Endothelial cell of umbilical vein (primary cell): ENCODE measurements around the gene CPNE8. TPM values are rescaled to one million over a fixed set of nuclear protein-coding genes. Genes with fewer than 3 reads are reported as not detected.

ENCODE experiments used
- BruUV-seq: library from RNA; stranded (reverse); fragments of 400-500 nt; replicated peaks from 2 replicates; lab custom pipeline; 2021; lab: Mats Ljungman, UMichigan
- CTCF ChIA-PET: fragments of 300-600, 350-600 bp; sonication (Branson Sonifier 250); formaldehyde crosslinking; loops from one replicate; lab custom pipeline; 2021; ENCODE audit warnings: antibody characterized with exemption, inconsistent platforms; lab: Charles Lee
- POLR2A ChIA-PET: fragments of 300-600, 350-600 bp; sonication (Branson Sonifier 250); formaldehyde crosslinking; loops from one replicate; lab custom pipeline; 2021; ENCODE audit warnings: antibody characterized with exemption, inconsistent platforms; lab: Charles Lee
- DNase-seq: peaks from one replicate; pipeline ENCODE4 v3.0.0-alpha.2; 2011; ENCODE audit warnings: low read depth, low spot score
- FAIRE-seq: peaks from 2 replicates; lab custom pipeline; 2011; peaks lifted over from hg19 to GRCh38; lab: Jason Lieb, UNC
- H2AFZ ChIP-seq: 2 replicates; pipeline ENCODE4 v1.6.0; 2012; ENCODE audit warnings: low read depth, low read length, control low read depth, inconsistent platforms
- H3K27ac ChIP-seq: 2 replicates; pipeline ENCODE4 v1.5.1; 2011; ENCODE audit warnings: low read depth, mild to moderate bottlenecking, control low read depth, low read length, moderate library complexity; ENCODE audit not compliant: insufficient read depth
- H3K27me3 ChIP-seq, 2 experiments: 2 replicates each; pipeline versions ENCODE4 v1.6.0 to v1.6.1; 2011; ENCODE audit warnings: low read length in 2 of 2, mixed read lengths in 1 of 2; ENCODE audit not compliant: control insufficient read depth in 2 of 2, insufficient read depth in 2 of 2
- H3K36me3 ChIP-seq, 2 experiments: 2 replicates in 1 of 2; 3 replicates in 1 of 2; pipeline ENCODE4 v1.5.1; 2011; ENCODE audit warnings: low read length in 2 of 2, mild to moderate bottlenecking in 1 of 2, moderate library complexity in 1 of 2; ENCODE audit not compliant: control insufficient read depth in 2 of 2, insufficient read depth in 2 of 2; ENCODE audit errors: extremely low read depth in 1 of 2
- H3K4me1 ChIP-seq: 3 replicates; pipeline ENCODE4 v1.5.1; 2011; ENCODE audit warnings: mild to moderate bottlenecking, low read length; ENCODE audit not compliant: control insufficient read depth, insufficient read depth; ENCODE audit errors: extremely low read depth
- H3K4me2 ChIP-seq: 2 replicates; pipeline ENCODE4 v1.6.1; 2011; ENCODE audit warnings: low read length, control low read depth, mixed read lengths; ENCODE audit not compliant: insufficient read depth
- H3K4me3 ChIP-seq, 3 experiments: fragments of 200-600 bp in 1 of 3; sonication (generic), shearing (Covaris generic) in 1 of 3; replicated peaks in 1 of 3; 2 replicates each; pipeline ENCODE4 v1.5.1; 2011 to 2016; ENCODE audit warnings: control low read depth in 3 of 3, low read length in 3 of 3, mild to moderate bottlenecking in 2 of 3, inconsistent platforms in 1 of 3, low read depth in 1 of 3, moderate library complexity in 1 of 3; ENCODE audit not compliant: insufficient read depth in 1 of 3
- H3K79me2 ChIP-seq: 2 replicates; pipeline ENCODE4 v1.6.0; 2012; ENCODE audit warnings: low read length, inconsistent platforms; ENCODE audit not compliant: control insufficient read depth, insufficient read depth
- H3K9ac ChIP-seq: replicated peaks from 2 replicates; pipeline ENCODE3; 2011; ENCODE audit warnings: low read length, control low read depth; ENCODE audit not compliant: insufficient read depth; ENCODE audit errors: extremely low read depth
- H3K9me1 ChIP-seq: replicated peaks from 3 replicates; pipeline ENCODE4 v1.6.0; 2011; ENCODE audit warnings: mild to moderate bottlenecking, low read length; ENCODE audit not compliant: control insufficient read depth, insufficient read depth; ENCODE audit errors: extremely low read depth
- H3K9me3 ChIP-seq: replicated peaks from 2 replicates; pipeline ENCODE4 v1.5.1; 2012; ENCODE audit warnings: low read length, inconsistent platforms; ENCODE audit not compliant: control insufficient read depth, insufficient read depth
- H4K20me1 ChIP-seq: replicated peaks from 2 replicates; pipeline ENCODE3; 2011; ENCODE audit warnings: mild to moderate bottlenecking, low read length; ENCODE audit not compliant: control insufficient read depth, insufficient read depth; ENCODE audit errors: extremely low read depth
- CTCF ChIP-seq, 2 donors: IDR thresholded peaks; 1 replicate in 1 of 2; 2 replicates in 1 of 2; pipeline ENCODE4 v1.5.1; 2011; ENCODE audit warnings: low read length in 2 of 2, mild to moderate bottlenecking in 2 of 2, moderate library complexity in 2 of 2, control low read depth in 1 of 2, inconsistent platforms in 1 of 2, low read depth in 1 of 2; ENCODE audit not compliant: insufficient read depth in 1 of 2; ENCODE audit errors: extremely low read depth in 1 of 2
- EZH2 ChIP-seq: IDR thresholded peaks from 2 replicates; pipeline ENCODE4 v1.6.1; 2012; ENCODE audit warnings: borderline replicate concordance, low read depth, mild to moderate bottlenecking, moderate library complexity, low read length, inconsistent platforms; ENCODE audit not compliant: severe bottlenecking
- FOS ChIP-seq: IDR thresholded peaks from 2 replicates; pipeline ENCODE4 v1.6.1; 2011; ENCODE audit warnings: mild to moderate bottlenecking, low read length, moderate library complexity, borderline replicate concordance; ENCODE audit not compliant: insufficient read depth
- GATA2 ChIP-seq: IDR thresholded peaks from 2 replicates; pipeline ENCODE4 v1.7.0; 2011; ENCODE audit warnings: low read depth, mild to moderate bottlenecking, moderate library complexity, mixed read lengths, low read length; ENCODE audit not compliant: insufficient read length, insufficient read depth
- JUN ChIP-seq: IDR thresholded peaks from 2 replicates; pipeline ENCODE4 v1.6.1; 2011; ENCODE audit warnings: borderline replicate concordance, low read depth; ENCODE audit not compliant: insufficient read length, insufficient read depth
- MYC ChIP-seq: IDR thresholded peaks from one replicate; pipeline ENCODE4 v1.6.1; 2011; ENCODE audit warnings: mild to moderate bottlenecking, low read depth, low read length
- POLR2A ChIP-seq: IDR thresholded peaks from 2 replicates; pipeline ENCODE4 v1.6.1; 2012; ENCODE audit warnings: low read depth, mild to moderate bottlenecking, control low read depth, low read length
- POLR2AphosphoS5 ChIP-seq: IDR thresholded peaks from 2 replicates; pipeline ENCODE4 v1.6.1; 2012; ENCODE audit warnings: low read depth, mild to moderate bottlenecking, control low read depth, low read length, moderate library complexity; ENCODE audit not compliant: insufficient read depth
- dilution Hi-C: fragments of 300-500 bp; cut with MboI; formaldehyde crosslinking; loops from one replicate; pipeline ENCODE4 v1.15.0; 2019; ENCODE audit warnings: low sequenced_read_pairs; ENCODE audit not compliant: extremely low pct_ligation_motif_present
- intact Hi-C: fragments of 100-400 bp; cut with micrococcal nuclease; formaldehyde crosslinking; loops from one replicate; pipeline ENCODE4 v1.10.0; 2022
- polyA plus RNA-seq, 4 experiments: library from polyadenylated mRNA; depleted of rRNA in 3 of 4; stranded (reverse) in 3 of 4; unstranded in 1 of 4; fragments of >200 nt; gene quantifications; 2 replicates each; pipeline versions ENCODE4 v1.2.1 to v1.2.3, GENCODE V29; 2011 to 2012; ENCODE audit warnings: missing spikeins in 1 of 4
- total RNA-seq: library from RNA; stranded (reverse); gene quantifications from 2 replicates; pipeline ENCODE4 v1.2.3, GENCODE V29; 2021
- TF ChIP-seq, protein P1 (sequence below): IDR thresholded peaks from 2 replicates; pipeline ENCODE4 v1.6.1; 2011; ENCODE audit not compliant: insufficient read depth, insufficient read length

CPNE8 gene
- total and polyA plus RNA-seq, 2 donors (not counting 3 experiments of a cell fraction or from before 2014, with no cell fraction given): 4.4 to 13.7 TPM

DNA sequence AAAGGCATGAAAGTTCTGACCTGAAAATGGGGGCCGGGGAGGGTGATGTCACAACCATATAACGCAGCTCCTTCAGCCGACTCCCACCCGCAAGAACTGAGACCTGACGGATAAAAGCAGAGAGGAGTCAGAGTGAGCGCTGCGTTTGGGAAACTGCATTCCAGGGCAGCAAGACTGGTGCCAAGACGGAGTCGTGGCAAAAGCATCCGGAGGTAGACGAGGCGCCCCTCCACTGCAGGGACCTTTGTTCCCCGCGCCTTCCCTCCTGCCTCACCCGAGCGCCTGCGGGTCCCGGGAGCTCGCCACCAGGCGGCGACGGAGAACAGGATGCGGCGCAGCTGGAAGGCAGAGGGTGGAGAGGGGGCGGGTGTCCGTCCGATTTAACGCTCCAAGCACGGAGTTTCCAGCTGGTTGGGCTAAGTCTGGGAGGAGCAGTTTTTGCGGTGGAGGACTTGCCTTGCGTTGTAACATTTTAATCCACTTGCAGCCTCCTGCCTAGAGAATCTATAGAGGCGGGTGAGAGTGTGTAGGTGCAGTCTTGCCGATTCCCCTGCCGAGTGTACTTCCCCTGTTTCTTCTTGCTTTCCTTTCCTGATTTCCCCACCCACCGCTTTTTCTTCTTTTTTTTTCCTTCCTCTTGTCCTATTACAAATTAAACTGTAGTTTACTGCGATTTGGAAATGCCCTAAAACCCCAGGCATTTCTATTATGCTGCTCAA lies 1.2 kb upstream of the CPNE8 start:
- H2AFZ ChIP-seq: peak overlapping the region; percentile 92
- peak overlapping the region; percentile 11 for H3K27ac ChIP-seq
- no peaks in the 10 kb centered on the region for H3K27me3 ChIP-seq
- H3K4me2 ChIP-seq: peak overlapping the region; percentile 82
- no peaks in the 10 kb centered on the region for H3K79me2 ChIP-seq
- dilution Hi-C loops: no loop called here
- no peak for TF ChIP-seq GATA2
- no peak for TF ChIP-seq MYC
- no peak for TF ChIP-seq POLR2A
- no peak for TF ChIP-seq FOS
- peak; percentile 95 to 98 for TF ChIP-seq CTCF (IDR thresholded peaks at IDR 0.05; ENCODE audit: extremely low read depth in 1 of 2, insufficient read depth in 1 of 2, low read depth in 1 of 2, low read length in 2 of 2)
- peak; percentile 50 for TF ChIP-seq POLR2AphosphoS5
- no peak for TF ChIP-seq EZH2
- TF ChIP-seq JUN: no peak
- TF ChIP-seq, protein P1, sequence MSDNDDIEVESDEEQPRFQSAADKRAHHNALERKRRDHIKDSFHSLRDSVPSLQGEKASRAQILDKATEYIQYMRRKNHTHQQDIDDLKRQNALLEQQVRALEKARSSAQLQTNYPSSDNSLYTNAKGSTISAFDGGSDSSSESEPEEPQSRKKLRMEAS: peak; percentile 3
- no peaks in the 10 kb centered on the region for H3K9me1 ChIP-seq
- H4K20me1 ChIP-seq: no peaks in the 10 kb centered on the region
- BruUV-seq: no TSS peak
- H3K9ac ChIP-seq: peak overlapping the region; percentile 84
- intact Hi-C loops: loop anchor here (1.0 to 5.0 kb wide), 4 partner anchors 242 to 589 kb away; partner anchors contain the start of genes ALG10B and KIF21A
- H3K4me1 ChIP-seq: peaks cover 19% of the 10 kb centered on the region
- no peaks in the 10 kb centered on the region for H3K9me3 ChIP-seq
- DNase-seq (peak; percentile 84), FAIRE-seq (peak; percentile 72)
- CTCF ChIA-PET: interaction anchor here (0.6 to 4.3 kb wide), 41 partner anchors 8 to 1200 kb away, joined by 3 to 63 read pairs (median 4); partner anchors contain the start of gene ALG10B
- no peaks in the 10 kb centered on the region for H3K36me3 ChIP-seq
- peak overlapping the region; percentile 64 to 76 (median 70) for H3K4me3 ChIP-seq
- POLR2A ChIA-PET: no interaction called here
